Stimulated activated CD4-positive, alpha-beta T cell treated with anti-CD3 and anti-CD28 coated beads, Interleukin-1b, Interleukin-23, amount 100 ng/mL, for 1 hour (primary cell): ENCODE data around the gene FFAR4.

Source experiments
- DNase-seq, 2 donors: peaks; one replicate each; pipeline ENCODE4 v3.0.0-alpha.2; 2020; ENCODE audit warnings: low read depth in 2 of 2

FFAR4 gene

DNA sequence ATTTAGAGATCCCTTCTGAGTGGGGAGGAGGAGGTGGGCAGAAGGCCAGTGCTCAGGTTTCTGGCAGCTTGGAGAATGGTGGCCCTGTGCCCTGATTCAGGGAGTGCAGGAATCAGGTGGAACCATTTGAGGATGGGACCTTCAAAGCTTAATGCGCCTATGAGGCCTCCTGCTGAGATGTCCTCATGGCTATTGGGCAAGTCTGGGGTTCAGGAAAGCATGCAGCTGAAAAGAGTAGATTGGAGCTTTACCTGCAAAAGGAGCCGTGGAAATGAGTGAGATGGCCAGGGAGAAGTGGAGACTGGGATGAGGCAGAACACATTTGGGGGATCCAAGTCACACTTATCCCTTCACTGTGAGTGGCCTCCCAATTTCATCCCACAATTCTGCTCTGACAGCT is 6.1 kb downstream of the FFAR4 start:
- DNase-seq, result no peak

DNA sequence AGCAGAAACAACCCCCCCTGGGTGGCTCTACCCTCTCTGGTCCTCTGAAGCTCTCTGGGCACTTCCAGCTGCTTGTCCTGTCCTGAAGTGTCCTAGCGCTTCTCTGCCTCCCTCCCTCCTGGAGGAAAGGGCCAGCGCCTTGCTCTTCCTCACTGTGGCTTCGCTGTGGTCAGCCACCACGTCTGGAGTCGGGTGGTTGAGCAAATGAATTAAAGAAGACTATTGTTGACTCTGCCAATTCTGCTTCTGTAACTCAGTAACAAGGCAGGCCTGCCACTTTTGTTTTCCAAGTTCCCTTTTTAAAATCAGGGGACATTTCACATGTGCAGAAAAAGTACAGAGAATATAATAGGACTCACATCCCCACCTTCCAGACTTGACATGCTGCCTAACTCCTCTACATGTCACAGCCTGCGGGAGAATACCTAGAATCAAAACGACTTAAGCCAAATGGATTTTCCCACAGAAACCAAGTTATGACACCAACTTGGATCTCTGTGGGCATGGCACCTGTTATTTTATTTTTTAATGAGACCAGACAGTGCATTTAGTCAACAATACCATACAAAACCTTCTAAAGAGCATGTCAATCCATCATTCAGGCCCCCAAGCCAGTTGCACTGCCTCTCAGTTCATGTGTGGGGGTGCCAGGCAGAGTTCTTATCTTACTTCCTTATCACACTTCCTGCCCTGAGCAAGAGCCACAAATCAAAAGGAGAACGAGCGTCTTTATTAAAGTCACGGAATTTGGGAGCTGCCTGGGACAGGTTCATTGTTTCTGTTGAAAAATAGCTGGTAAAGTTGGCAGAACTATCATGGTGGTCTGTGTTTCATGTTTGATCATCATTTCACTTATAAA is 6.8 kb downstream of the FFAR4 start:
- DNase-seq, result no peak

DNA sequence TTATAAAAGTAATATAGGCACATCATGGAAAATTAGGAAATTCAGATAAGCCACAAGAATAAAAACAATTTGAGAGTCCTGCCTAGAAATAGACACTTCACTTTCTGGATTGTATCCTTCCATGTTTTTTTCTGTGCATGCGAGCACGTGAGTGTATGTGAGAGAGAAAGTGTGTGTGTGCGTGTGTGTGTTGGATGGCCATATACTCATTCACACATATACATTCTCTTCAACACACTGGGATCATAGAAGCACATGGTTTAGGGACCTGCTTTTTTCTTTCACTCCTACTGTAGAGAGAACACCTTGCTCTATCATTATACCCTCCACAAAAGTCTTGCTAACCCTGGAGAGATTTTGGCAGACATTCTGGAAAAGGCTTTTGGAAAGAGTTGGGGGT is 7.5 kb downstream of the FFAR4 start:
- no peak for DNase-seq

DNA sequence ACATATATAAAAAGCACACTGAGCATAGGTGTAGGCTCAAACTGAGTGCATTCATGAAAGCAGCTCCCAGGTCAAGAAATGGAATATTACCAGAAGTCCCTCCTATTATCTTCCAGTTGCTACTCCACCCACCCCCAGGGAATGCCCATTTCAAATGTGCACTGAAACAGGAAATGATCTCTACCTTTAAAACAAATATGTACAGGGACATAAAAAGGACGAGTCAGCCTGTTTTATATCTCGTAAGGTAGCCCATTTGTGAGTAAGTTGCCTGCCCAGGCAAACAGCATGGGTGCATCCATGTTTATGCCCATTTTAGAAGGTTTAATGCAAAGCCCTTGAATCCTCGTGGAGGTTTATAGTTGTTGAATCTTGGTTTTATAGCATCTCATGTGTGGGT is 10.4 kb downstream of the FFAR4 start:
- no peak for DNase-seq

DNA sequence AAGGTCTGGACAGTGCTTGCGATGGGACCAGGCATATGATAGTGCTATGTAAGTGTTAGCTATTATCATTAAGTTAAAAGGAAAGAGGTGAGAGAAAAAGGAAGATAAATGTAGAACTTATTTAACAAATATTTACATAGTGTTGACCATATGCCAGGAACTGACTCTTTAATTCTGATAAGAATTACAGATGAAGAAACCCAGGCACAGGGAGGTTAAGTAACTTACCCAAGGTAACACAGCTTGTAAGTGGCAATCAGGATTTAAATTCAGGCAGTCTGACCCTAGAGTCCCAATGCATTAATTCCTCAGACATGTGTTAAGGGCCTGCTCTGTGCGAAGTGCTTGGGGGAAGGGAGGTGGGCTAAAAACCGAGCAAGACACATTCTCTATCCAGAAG is 11.1 kb downstream of the FFAR4 start:
- DNase-seq, result no peak

DNA sequence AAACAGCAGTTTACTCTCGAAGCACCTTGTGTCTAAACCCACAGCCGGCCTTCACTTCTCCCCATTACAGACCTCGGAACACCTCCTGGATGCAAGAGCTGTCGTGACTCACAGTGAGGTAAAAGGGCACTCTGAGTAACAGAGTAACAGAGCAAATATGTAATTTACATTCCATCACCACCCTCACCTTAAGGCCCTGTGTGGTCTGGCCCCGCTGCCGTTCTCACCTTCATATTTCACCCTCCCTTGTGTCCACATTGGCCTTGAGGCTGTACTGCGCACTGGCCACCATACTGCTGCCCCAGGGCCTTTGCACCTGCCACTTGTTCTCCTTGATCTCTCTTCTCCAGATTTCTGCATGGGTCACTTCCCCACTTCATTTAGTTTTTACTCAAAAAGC is 12.6 kb downstream of the FFAR4 start:
- DNase-seq, result no peak

DNA sequence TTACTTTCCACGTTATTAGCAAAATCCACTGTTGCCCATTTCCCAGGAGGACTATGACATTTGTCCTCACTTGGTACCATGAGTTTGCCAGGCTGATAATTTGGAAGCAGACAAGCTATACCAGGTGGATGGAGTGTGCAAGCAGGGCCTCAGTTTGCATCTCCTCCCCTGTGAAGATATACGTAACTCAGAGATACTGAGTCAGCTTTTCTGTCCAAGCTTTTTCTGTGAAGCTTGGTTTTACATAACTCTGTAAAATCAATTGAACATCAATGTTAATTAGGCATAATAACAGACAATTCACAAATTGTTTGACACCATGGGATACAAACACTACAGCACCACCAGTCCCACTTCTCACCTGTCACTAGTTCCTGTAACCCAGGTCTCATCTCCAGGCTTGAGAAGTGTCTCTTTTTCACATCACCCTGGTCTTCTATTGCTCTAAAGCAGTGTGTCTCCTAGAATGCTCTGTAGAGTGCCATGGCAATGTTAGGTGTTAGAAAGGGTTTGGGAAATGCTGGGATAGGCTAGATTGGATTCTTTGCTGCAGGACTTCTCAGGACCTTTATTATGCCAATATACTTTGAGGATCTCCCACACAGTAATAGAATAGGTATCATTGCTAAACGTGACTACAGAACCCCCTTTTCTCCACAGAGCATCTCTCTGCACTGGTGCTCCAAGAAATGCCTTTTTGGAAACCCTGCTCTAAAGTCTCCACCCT is 13.7 kb downstream of the FFAR4 start:
- DNase-seq, result no peak

DNA sequence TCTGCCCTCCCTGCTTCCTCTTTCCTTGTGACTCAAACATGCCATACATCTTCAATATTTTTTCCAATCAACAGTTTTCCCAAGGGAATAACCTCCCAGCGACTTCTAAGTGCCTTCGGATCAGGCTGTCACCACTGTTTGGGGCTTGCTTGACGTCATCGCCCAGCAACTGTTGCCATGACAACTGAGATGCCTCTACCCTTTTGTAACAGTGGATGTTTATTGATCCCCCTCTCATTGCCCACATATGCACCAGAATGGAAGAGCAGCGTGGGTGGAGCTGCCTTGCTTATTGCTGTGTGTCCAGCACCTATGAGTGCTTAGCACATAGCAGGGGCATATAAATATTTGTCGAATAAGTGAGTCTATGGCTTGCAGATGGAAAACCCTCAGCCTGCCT is 14.4 kb downstream of the FFAR4 start:
- DNase-seq, result no peak

DNA sequence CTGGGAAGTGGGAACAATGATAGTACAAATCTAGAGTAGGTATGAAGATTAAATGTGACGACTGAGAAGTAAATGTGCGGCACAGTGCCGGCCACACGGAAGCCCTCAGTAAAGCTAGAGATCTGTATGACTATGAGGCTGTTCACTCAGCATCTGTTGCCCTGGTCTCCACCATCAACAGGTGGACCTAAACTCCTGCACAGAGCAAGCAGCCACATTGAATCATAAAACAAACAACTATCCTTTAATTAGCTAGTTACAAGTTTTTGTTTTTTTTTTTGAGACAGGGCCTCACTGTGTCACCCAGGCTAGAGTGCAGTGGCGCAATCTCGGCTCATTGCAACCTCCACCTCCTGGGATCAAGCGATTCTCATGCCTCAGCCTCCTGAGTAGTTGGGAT is 18.0 kb downstream of the FFAR4 start:
- DNase-seq, result no peak

DNA sequence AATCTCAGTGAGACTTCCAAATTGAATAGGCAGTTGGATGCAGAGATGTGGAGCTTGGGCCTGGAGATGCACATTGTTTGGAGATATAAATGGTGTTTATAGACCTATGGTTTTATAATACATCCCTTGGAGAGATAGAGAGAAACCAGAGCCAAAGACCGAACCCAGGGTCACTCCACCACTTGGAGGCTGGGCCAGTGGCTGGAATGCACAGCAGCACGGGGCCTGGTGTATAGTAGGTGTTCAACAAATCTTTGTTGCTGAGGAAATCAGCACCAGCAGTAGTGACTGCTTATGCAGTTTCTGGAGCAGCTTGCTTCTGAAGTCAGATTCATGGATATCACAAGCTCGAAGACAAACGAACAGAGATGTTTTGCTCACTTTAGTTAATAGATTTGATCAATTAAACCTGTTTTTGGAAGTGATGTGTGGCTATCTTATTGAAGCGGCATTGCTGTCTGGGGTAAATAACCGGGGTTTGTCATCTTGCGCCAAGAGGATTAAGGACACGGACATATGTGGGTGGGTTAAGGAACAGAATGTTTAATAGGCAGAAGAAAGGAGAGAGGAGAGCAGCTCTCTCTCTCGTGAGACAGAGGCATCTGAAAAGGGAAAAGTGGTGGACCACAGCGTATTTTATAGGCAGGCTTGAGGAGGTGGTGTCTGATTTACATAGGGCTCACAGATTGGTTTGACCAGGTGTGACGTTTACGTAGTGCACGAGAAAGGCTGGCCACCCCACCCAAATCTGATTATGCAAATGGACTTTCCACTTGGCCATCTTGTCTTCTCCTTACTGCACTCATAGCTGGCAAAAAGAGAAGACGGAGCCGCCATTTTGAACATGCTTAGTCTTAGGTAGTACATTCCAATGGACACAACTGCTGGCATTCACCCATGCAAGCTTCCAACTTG is 23.4 kb downstream of the FFAR4 start:
- DNase-seq, result no peak

DNA sequence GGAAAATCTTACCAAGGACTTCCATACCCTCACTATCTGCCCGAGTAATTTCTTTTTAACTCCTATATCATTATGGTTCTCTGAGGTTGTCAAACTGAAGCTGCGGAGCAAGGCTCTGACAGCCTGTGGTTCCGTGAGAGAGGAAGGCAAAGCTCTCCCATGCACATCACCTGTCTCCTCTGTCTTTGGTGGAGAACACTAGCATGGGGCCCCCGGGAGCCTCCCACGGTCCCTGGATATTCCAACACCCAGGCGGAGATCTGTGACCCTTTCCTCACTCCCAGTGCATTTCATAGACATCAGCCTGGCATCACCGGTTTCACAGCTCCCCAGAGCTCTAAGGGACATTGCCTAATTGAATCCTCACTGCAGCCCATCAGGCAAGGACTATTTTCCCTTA is 24.2 kb downstream of the FFAR4 start:
- DNase-seq, result no peak

DNA sequence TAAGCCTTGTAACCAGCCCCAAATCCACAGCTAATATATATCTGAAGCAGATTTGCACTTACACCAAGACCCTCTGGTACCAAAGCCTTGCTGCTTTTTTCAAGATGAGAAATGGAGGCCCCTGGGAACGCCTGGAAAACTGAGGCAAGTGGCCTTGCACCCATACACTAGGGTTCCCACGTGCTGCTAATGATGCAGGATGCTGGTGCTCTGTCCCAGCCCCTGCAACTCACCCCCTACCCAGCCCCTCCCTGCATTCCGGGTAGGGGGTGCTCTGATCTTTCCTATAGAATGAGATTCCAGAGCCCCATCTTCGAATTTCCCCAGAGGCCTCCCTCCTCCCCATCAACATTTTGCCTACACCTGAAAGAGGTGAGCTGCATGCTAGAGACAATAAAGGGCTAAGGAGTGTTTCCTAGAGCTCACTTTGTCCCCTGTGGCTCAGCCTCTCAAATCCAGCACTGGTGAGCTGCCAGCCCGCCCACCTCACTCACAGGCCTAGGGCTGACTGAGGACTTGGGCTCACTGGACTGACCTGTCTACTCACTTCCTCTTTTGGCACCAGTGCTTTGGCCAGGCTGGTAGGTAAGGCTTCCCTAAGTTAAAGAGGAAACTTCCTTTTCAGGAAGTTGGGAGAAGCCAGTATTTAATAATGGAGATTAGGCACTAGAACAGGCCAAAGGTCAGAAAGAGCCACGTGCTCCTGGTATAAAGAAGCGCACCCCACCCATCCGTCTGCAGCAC is 24.8 kb downstream of the FFAR4 start:
- no peak for DNase-seq

DNA sequence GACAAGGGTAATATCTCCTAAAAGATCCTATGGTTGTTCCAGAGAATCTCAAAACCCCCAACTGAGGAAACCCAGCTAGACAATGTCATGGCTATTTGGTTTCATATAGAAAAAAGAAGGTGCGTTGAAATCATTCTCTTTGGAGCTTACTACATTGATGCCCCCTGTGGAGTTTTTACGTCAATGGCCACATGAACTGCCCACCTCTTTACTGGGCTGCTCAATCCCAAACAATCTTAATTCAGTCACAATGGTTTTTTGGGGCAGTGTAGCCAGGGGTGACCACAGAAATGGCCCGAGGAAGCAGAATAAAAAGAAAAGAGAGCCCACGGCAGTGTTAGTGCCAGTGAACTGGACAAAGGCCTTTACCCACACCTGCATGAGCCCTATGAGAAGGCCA is 26.8 kb downstream of the FFAR4 start:
- no peak for DNase-seq

DNA sequence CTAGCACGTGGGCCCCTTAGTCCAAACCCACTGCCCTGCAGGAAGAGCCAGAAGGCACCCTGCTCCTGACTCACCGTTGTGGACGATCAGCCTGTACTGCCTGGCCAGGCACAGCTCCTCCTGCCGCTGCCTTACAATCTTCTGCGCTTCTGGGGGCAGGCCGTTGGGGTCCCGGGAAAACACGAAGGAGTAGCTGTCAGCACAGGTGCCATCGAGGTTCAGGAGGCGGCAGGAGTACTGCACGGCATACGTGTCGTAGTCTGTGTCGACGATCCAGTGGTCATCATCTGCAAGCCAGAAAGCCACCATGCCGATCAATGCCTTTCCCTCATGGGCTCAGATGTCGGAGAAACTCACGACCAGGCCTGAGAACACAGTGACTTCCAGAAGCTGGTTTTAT is 27.3 kb downstream of the FFAR4 start:
- no peak for DNase-seq

DNA sequence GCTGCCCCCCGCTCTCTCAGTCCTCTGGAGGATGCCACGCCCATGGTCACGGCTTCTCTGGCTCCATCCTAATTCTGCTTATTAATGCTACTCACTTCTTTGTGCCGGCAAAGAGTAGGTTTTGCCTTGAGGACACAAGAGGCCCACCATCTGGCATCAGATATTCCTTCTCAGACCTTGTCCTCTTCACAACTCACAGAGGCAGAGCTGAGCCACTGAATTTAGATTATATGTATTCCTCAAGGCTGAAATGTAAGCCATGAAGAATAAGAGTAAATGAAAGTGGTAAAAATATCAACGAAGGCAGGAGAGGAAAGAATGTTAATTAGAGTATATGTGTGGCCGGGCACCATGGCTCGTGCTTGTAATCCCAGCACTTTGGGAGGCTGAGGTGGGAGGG is 28.1 kb downstream of the FFAR4 start:
- no peak for DNase-seq

DNA sequence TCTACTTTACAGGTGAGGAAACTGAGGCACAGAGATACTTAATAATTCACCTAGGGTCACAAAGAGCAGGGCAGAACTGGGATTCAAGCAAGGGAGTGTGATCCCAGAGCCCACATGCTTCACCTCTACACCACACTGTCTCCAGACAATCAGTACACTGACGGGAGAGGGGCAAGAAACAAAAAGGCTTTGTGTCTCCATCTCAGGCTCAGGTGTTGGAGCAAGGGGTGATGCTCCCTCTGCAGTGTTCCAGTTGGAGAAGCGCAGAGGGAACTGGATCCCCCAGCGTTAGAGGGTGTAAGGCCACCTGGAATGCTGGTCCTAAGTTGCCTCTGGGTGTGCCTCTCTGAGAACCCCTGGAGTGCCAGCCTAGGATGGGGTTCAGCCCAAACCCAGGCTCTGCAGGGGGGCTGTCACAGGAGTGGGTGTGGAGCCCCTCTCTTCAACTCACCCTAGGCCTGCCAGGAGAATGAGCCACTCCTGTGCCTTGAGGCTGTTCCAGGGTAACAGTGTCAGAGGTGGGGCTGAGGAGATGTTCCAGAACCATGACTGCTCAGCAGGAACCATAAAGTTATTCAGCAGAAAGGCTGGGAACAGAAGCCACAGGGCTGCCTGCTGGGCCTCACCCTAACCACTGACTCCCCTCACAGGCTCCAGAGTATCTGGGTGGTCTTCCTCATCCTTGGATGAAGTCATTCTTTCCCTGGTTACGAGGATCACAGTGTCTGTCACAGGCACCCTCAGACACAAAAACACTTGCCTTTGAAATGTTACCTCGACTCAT is 29.1 kb downstream of the FFAR4 start:
- no peak for DNase-seq

DNA sequence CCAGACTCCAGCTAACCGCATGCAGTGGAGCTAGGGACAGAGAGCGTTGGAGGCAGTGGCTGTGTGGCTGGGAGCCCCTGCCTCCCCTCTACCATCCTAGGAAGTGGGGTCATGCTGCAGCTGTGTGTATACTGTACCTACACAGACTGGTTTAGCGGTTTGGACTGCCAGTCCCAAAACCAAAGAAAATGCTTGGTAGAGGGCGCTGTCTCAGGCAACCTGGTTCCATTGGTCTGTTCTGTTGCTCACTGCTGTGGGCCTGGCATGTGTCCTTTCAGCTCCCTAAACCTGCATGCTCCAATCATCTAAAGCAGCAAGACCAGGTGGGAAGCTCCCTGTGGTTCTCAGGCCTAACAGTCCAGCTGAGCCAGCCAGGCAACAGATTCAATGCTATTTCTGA is 30.1 kb downstream of the FFAR4 start:
- DNase-seq, result no peak

DNA sequence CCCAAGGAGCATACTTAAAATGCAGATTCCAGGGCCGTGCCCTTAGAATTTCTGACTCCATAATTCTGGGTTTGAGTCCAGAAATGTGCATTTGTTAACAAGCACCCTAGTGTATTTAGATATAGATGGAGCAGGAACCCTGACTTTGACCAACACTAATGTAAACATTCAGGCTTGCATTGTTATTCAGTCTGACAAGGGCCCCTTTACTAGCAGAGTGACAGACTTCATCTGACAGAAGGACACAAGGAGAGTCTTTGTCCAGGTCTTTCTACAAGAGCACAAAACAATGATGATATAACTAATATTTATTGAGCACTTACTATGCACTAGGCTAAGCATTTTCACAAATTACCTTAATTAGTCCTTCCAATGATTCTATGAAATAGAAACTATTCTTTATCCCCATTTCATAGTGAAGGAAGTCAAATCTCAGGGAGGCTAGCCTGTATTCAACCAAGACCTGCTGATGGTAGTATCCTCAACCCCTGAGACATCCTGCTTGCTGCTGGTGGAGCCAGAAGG is 30.7 kb downstream of the FFAR4 start:
- DNase-seq, result no peak

DNA sequence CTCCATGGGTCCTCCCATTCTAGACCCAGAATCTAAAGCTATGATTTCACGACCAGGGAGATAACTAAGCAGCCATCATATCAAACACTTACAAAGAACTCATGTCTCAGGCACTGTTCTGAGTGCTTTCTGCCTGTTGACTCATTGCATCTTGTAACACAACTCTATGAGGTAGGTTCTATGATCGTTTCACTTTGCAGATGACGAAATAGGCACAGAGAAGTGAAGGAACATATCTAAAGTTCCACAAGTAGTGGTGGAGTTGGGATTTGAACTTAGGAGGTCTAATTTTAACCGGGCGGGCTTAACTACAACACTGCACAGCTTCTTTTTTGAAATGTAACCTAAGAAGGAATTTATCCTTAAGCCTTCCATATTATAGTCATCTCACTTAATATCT is 31.7 kb downstream of the FFAR4 start:
- DNase-seq, result no peak

DNA sequence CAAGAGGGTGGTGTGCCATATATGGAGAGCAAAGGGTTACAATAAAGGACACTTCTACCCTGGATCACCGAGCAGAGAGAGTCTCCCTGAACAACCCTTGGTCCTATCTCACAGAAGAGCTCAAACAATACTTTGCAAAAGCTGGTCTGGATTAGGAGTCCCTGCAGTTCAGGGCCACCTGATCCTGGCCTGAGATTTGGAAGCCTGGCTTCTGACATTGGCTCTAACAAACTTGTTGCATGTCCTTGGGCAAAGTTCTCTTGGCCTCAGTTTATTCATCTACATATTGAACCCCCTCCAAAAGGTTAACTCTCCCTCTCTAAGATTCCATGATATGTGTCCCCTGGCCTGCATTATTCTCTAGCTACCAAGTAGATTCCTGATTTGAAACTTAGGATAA is 32.9 kb downstream of the FFAR4 start:
- DNase-seq, result no peak

DNA sequence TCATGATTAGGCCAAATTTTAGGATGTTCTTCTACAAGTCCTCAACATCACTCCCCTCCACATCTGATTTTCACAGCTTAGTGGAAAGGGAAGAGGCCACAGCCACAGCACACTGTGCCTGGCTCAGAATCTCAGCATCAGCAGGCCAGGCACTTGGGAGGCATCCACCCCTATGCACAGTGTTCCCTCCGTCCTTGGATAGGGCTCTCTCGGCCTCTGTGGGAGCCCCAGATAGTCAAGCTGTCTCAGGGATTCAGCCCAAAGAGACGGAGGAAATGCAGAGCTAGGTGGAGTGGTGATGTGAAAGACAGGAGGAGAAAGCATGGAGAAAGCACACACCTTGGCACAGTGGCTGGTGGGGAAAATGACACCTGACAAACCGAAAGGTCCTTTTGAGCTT is 33.3 kb downstream of the FFAR4 start:
- no peak for DNase-seq
